Measurements from ENCODE around the gene CRP. TPM values are rescaled to one million over a fixed set of nuclear protein-coding genes. Genes with fewer than 3 reads are reported as not detected.

The CRP gene
- total and polyA plus RNA-seq, 2 donors = 7.2 TPM; not detected in 1

- DNase-seq (ENCODE audit: extremely low spot score) = no peak
- no peak overlapping the region for H3K4me3 ChIP-seq (ENCODE audit: low read depth, low read length)
- no peaks in the 10 kb centered on the region for H3K36me3 ChIP-seq (ENCODE audit: insufficient read depth)
- WGBS = 73% methylated on average over 2 of the region's 2 CpGs
- H3K4me1 ChIP-seq (ENCODE audit: insufficient read depth) = no peaks in the 10 kb centered on the region
- H3K27ac ChIP-seq (ENCODE audit: low read depth) = no peak overlapping the region
Observed at GRCh38 chr1:159719990-159720389, 5.6 kb upstream of the CRP start.

- no peak overlapping the region for H3K4me3 ChIP-seq (ENCODE audit: low read depth, low read length)
- WGBS = 67% methylated on average over 1 of the region's 1 CpG
- H3K27ac ChIP-seq (ENCODE audit: low read depth) = no peak overlapping the region
- H3K4me1 ChIP-seq (ENCODE audit: insufficient read depth) = no peaks in the 10 kb centered on the region
- H3K36me3 ChIP-seq (ENCODE audit: insufficient read depth) = no peaks in the 10 kb centered on the region
- no peak for DNase-seq (ENCODE audit: extremely low spot score)
Observed at GRCh38 chr1:159715855-159716254, 1.5 kb upstream of the CRP start.

- Histone ChIP-seq H3K36me3 (ENCODE audit: insufficient read depth) (no peaks in the 10 kb centered on the region), H3K4me1 (ENCODE audit: insufficient read depth) (no peaks in the 10 kb centered on the region), H3K27ac (ENCODE audit: low read depth) (no peak overlapping the region), H3K4me3 (ENCODE audit: low read depth, low read length) (no peak overlapping the region)
- WGBS = 43% methylated on average over 1 of the region's 1 CpG
- DNase-seq (ENCODE audit: extremely low spot score) = no peak
Observed at GRCh38 chr1:159712080-159712479, 2.3 kb downstream of the CRP start.

- Histone ChIP-seq H3K4me1 (ENCODE audit: insufficient read depth) (no peaks in the 10 kb centered on the region), H3K27ac (ENCODE audit: low read depth) (no peak overlapping the region), H3K4me3 (ENCODE audit: low read depth, low read length) (no peak overlapping the region), H3K36me3 (ENCODE audit: insufficient read depth) (no peaks in the 10 kb centered on the region)
- no peak for DNase-seq (ENCODE audit: extremely low spot score)
- 57% methylated on average over 6 of the region's 6 CpGs for WGBS
Observed at GRCh38 chr1:159707472-159708260, 6.7 kb downstream of the CRP start.

- no peak overlapping the region for H3K4me3 ChIP-seq (ENCODE audit: low read depth, low read length)
- no peaks in the 10 kb centered on the region for H3K36me3 ChIP-seq (ENCODE audit: insufficient read depth)
- no peaks in the 10 kb centered on the region for H3K4me1 ChIP-seq (ENCODE audit: insufficient read depth)
- no peak for DNase-seq (ENCODE audit: extremely low spot score)
- no peak overlapping the region for H3K27ac ChIP-seq (ENCODE audit: low read depth)
- 72% methylated on average over 3 of the region's 3 CpGs for WGBS
Observed at GRCh38 chr1:159705904-159706256, 8.5 kb downstream of the CRP start.

GRCh38 chr1:159705251-159705903 is 9.0 kb downstream of the CRP start:
- no peak overlapping the region for H3K4me3 ChIP-seq (ENCODE audit: low read depth, low read length)

GRCh38 chr1:159704481-159704880 is 9.9 kb downstream of the CRP start:
- WGBS = 57% methylated on average over 1 of the region's 1 CpG
- H3K4me3 ChIP-seq (ENCODE audit: low read depth, low read length) = no peak overlapping the region

More at GRCh38 chr1:159705251-159705903, 9.0 kb downstream of the CRP start:
- 82% methylated on average over 7 of the region's 7 CpGs for WGBS
- DNase-seq (ENCODE audit: extremely low spot score) = no peak
- Histone ChIP-seq H3K27ac (ENCODE audit: low read depth) (no peak overlapping the region), H3K4me1 (ENCODE audit: insufficient read depth) (no peaks in the 10 kb centered on the region), H3K36me3 (ENCODE audit: insufficient read depth) (no peaks in the 10 kb centered on the region)

GRCh38 chr1:159700312-159700711 is 14.1 kb downstream of the CRP start:
- 72% methylated on average over 7 of the region's 7 CpGs for WGBS
- Histone ChIP-seq H3K4me3 (ENCODE audit: low read depth, low read length) (no peak overlapping the region), H3K36me3 (ENCODE audit: insufficient read depth) (no peaks in the 10 kb centered on the region), H3K27ac (ENCODE audit: low read depth) (no peak overlapping the region), H3K4me1 (ENCODE audit: insufficient read depth) (no peaks in the 10 kb centered on the region)
- no peak for DNase-seq (ENCODE audit: extremely low spot score)

More at GRCh38 chr1:159704481-159704880, 9.9 kb downstream of the CRP start:
- Histone ChIP-seq H3K4me1 (ENCODE audit: insufficient read depth) (no peaks in the 10 kb centered on the region), H3K27ac (ENCODE audit: low read depth) (no peak overlapping the region), H3K36me3 (ENCODE audit: insufficient read depth) (no peaks in the 10 kb centered on the region)
- no peak for DNase-seq (ENCODE audit: extremely low spot score)

- Histone ChIP-seq H3K4me1 (ENCODE audit: insufficient read depth) (no peaks in the 10 kb centered on the region), H3K36me3 (ENCODE audit: insufficient read depth) (no peaks in the 10 kb centered on the region), H3K4me3 (ENCODE audit: low read depth, low read length) (no peak overlapping the region), H3K27ac (ENCODE audit: low read depth) (no peak overlapping the region)
- WGBS = 79% methylated on average over 3 of the region's 3 CpGs
- DNase-seq (ENCODE audit: extremely low spot score) = no peak
Observed at GRCh38 chr1:159699653-159700052, 14.7 kb downstream of the CRP start.

GRCh38 chr1:159699246-159699645 is 15.1 kb downstream of the CRP start:
- Histone ChIP-seq H3K4me1 (ENCODE audit: insufficient read depth) (no peaks in the 10 kb centered on the region), H3K36me3 (ENCODE audit: insufficient read depth) (no peaks in the 10 kb centered on the region), H3K27ac (ENCODE audit: low read depth) (no peak overlapping the region), H3K4me3 (ENCODE audit: low read depth, low read length) (no peak overlapping the region)
- no peak for DNase-seq (ENCODE audit: extremely low spot score)

- no peak for DNase-seq (ENCODE audit: extremely low spot score)
- Histone ChIP-seq H3K36me3 (ENCODE audit: insufficient read depth) (no peaks in the 10 kb centered on the region), H3K27ac (ENCODE audit: low read depth) (no peak overlapping the region), H3K4me1 (ENCODE audit: insufficient read depth) (no peaks in the 10 kb centered on the region), H3K4me3 (ENCODE audit: low read depth, low read length) (no peak overlapping the region)
Observed at GRCh38 chr1:159687511-159687910, 26.9 kb downstream of the CRP start.

- H3K4me3 ChIP-seq (ENCODE audit: low read depth, low read length) = no peak overlapping the region
- no peak for DNase-seq (ENCODE audit: extremely low spot score)
- H3K27ac ChIP-seq (ENCODE audit: low read depth) = no peak overlapping the region
- H3K36me3 ChIP-seq (ENCODE audit: insufficient read depth) = no peaks in the 10 kb centered on the region
- H3K4me1 ChIP-seq (ENCODE audit: insufficient read depth) = no peaks in the 10 kb centered on the region
- 77% methylated on average over 1 of the region's 1 CpG for WGBS
Observed at GRCh38 chr1:159686599-159687299, 27.6 kb downstream of the CRP start.

GRCh38 chr1:159678939-159679338 is 35.5 kb downstream of the CRP start:
- no peak for DNase-seq (ENCODE audit: extremely low spot score)
- H3K36me3 ChIP-seq (ENCODE audit: insufficient read depth) = no peaks in the 10 kb centered on the region
- WGBS = 58% methylated on average over 5 of the region's 5 CpGs
- no peaks in the 10 kb centered on the region for H3K4me1 ChIP-seq (ENCODE audit: insufficient read depth)
- H3K4me3 ChIP-seq (ENCODE audit: low read depth, low read length) = no peak overlapping the region
- no peak overlapping the region for H3K27ac ChIP-seq (ENCODE audit: low read depth)

- Histone ChIP-seq H3K36me3 (ENCODE audit: insufficient read depth) (no peaks in the 10 kb centered on the region), H3K4me3 (ENCODE audit: low read depth, low read length) (no peak overlapping the region), H3K27ac (ENCODE audit: low read depth) (no peak overlapping the region), H3K4me1 (ENCODE audit: insufficient read depth) (no peaks in the 10 kb centered on the region)
- 49% methylated on average over 1 of the region's 1 CpG for WGBS
- DNase-seq (ENCODE audit: extremely low spot score) = no peak
Observed at GRCh38 chr1:159675046-159675445, 39.3 kb downstream of the CRP start.

All from urinary bladder (tissue), 4 donors.